HG03139 (cell line): Measurements from ENCODE around the gene TP53BP1.
"Not testable (repeated sequence)": the region's sequence is repeated elsewhere in the genome, so short reads cannot be mapped to it uniquely, and the experiment has no call there.

Experiments used
- ATAC-seq: cut with Tn5 transposase; IDR thresholded peaks from one replicate; pipeline ENCODE4 v1.9.1; 2021; ENCODE audit not compliant: unreplicated experiment

TP53BP1 gene, protein sequence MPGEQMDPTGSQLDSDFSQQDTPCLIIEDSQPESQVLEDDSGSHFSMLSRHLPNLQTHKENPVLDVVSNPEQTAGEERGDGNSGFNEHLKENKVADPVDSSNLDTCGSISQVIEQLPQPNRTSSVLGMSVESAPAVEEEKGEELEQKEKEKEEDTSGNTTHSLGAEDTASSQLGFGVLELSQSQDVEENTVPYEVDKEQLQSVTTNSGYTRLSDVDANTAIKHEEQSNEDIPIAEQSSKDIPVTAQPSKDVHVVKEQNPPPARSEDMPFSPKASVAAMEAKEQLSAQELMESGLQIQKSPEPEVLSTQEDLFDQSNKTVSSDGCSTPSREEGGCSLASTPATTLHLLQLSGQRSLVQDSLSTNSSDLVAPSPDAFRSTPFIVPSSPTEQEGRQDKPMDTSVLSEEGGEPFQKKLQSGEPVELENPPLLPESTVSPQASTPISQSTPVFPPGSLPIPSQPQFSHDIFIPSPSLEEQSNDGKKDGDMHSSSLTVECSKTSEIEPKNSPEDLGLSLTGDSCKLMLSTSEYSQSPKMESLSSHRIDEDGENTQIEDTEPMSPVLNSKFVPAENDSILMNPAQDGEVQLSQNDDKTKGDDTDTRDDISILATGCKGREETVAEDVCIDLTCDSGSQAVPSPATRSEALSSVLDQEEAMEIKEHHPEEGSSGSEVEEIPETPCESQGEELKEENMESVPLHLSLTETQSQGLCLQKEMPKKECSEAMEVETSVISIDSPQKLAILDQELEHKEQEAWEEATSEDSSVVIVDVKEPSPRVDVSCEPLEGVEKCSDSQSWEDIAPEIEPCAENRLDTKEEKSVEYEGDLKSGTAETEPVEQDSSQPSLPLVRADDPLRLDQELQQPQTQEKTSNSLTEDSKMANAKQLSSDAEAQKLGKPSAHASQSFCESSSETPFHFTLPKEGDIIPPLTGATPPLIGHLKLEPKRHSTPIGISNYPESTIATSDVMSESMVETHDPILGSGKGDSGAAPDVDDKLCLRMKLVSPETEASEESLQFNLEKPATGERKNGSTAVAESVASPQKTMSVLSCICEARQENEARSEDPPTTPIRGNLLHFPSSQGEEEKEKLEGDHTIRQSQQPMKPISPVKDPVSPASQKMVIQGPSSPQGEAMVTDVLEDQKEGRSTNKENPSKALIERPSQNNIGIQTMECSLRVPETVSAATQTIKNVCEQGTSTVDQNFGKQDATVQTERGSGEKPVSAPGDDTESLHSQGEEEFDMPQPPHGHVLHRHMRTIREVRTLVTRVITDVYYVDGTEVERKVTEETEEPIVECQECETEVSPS (N-terminal part only)

DNA sequence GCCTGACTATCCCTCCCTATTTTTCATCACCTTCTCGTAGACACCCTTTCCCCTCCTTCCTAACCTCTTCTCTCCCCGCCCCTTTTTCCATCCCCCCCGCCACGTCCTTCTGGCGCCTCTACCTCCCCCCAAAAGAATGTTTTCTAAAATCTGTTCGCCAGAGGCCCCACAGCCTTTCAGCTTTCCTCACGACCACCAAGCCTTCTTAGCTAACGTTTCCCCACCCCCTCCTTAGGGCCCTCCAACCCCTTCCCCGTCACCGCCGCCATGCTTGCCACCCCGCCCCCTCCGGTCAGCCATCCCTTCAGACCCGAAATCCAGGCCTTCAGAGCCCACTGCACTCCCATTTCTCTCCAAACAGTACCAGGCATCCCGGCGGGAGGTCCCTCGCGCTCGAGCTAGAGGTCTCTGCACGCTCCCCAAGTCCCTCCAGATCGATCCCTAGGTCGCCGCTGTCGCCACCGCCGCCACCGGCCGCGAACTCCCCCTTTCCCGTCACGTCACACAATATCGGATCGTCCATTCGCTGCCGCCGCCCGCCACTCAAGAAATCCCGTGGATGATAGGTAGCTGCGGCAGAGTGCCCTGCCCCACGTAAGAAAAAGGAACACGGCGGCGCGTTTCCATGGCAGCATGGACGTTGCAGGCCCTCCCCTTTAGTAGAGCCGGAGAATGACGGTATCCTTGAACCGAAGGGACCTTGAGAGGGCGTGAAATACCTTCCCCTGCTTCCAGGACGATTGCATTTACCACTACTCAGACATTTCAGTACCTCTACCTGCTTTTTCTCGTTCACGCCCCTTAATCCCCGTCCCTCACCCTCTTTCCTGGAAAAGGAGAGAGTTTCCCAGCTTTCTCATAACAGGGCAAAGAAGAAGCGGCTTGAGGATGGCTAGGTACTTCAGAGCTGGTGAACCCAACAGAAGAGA is at the start of gene TP53BP1:
TSS of gene TP53BP1 (minus strand) at position 484 of the 929 bp plus-strand sequence. CDS start at position 371, 113 bp downstream.
- ATAC-seq: peak; percentile 94

DNA sequence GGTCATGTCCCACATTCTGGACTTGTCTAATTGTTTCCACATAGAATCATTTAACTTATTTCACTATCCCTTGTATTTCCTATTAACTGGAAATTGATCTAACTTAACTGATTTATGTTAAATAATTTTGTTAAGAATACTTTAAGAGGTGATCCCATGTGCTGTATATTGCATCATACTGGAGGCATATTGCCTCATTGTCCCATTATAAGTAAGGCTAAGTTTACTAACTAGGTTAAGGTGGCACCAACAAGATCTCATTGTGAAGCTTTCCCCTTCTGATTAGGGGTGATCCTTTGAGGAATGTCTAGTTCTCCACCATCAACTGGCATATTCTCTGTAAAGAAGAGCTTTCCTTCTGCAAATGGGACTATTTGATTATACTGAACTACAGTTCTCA is 48.8 kb upstream of the TP53BP1 start:
- ATAC-seq: no peak

DNA sequence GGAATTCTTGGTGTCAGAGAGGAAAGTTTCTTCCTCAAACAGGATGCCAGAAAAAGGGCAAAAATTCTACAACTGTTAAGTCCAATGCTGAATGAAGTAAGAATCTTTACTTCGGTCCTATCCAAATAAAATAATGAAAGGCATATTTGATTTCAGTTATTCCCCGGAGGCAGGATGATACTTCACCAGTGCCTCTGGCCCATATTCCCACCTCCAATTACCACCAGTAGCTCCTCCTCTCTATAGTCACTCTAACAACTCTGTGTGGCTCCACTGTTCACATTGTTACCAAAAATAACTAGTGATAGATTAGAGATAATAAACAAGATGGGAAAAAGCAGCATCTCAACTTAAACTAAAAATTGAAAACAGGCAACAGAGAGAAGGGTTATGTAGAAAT is 45.1 kb upstream of the TP53BP1 start:
- no peak for ATAC-seq

DNA sequence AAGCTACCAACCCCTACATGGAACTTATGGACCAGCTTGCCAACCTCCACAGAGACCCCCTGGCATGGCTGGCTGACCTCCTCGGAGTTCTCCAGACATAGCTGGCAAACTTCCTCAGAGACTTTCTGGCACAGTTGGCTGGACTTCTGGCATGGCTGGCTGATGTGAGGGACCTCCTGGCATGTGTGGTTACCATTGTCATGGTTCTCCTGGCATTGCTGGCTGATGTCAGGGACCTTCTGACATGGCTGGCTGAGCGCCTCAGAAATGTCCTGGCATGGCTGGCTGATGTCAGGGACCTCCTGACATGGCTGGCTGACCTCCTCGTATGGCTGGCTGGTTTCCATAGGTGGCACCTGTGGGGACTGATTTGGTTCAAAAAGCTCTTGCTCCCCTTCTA is 41.9 kb upstream of the TP53BP1 start:
- ATAC-seq: no peak

DNA sequence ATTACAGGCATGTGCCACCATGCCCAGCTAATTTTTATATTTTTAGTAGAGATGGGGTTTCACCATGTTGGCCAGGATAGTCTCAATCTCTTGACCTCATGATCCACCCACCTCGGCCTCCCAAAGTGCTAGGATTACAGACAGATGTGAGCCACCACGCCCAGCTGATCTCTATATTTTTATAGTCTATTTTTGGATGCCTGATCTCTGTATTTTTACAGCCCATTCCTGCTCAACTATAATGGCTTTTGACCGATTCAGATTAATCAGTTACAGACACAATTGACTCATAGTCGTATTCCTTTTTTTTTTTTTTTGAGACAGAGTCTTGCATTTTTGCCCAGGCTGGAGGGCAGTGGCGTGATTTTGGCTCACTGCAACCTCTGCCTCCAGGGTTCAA is 39.9 kb upstream of the TP53BP1 start:
- ATAC-seq: not testable (repeated sequence)

DNA sequence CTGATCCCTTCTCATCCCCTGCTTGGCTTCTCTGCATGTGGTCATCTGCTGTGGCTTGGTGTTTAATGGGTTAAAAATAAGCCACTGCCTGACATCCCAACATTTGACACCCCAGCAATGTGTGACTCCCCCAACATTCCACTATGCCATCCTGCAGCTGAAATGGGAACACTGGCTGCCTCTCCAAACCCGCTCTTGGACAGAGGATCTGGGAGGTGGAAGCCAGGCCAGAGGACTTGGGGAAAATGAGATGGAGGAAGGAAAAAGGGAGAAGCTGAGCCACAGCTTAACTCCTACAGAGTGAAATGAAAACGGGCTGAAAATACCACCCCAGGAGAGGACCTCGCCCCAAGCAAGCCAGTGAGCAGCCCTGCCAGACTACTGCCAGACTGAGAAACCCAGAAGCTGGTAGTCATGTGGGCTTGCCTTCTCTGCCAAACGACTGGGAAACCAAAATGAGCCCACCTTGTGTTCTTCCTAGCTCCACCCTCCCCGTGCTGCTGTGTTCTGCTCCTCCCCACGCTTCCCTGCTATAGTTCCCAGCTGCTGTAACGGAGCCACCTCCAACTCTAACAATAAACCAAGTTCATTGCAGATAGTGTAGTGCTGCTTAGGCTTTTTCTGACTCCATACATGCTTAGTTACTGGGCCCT is 38.2 kb upstream of the TP53BP1 start:
- ATAC-seq: no peak

DNA sequence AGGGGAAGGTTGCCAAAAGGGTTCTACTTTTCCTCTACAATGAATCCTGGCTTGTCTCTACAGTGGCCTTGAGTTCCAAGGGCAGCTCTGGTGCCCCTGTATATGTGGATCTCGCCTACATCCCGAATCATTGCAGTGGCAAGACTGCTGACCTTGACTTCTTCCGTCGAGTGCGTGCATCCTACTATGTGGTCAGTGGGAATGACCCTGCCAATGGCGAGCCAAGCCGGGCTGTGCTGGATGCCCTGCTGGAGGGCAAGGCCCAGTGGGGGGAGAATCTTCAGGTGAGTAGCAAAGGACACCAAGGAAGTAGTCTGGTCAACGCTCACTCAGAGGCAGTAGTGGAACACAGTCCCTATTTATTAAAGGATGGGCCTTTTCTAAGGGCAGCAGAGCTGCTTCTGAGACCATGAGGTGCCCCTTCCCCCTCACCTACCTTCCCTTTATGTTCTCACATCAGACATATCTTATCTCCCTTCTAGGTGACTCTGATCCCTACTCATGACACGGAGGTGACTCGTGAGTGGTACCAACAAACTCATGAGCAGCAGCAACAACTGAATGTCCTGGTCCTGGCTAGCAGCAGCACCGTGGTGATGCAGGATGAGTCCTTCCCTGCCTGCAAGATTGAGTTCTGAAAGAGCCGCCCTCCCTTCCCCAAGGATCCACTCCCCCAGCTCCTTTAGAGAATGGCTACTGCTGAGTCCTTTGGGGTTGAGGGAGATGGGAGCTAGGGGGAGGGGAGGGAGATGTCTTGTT is 36.8 kb upstream of the TP53BP1 start:
- no peak for ATAC-seq

DNA sequence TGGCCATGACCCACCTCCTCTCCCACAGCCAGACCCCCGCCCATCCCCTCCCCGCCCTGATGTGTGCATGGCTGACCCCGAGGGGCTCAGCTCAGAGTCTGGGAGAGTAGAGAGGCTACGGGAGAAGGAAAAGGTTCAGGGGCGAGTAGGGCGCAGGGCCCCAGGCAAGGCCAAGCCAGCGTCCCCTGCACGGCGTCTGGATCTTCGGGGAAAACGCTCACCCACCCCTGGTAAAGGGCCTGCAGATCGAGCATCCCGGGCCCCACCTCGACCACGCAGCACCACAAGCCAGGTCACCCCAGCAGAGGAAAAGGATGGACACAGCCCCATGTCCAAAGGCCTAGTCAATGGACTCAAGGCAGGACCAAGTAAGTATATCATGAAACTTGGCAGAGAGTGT is 36.2 kb upstream of the TP53BP1 start:
- no peak for ATAC-seq

DNA sequence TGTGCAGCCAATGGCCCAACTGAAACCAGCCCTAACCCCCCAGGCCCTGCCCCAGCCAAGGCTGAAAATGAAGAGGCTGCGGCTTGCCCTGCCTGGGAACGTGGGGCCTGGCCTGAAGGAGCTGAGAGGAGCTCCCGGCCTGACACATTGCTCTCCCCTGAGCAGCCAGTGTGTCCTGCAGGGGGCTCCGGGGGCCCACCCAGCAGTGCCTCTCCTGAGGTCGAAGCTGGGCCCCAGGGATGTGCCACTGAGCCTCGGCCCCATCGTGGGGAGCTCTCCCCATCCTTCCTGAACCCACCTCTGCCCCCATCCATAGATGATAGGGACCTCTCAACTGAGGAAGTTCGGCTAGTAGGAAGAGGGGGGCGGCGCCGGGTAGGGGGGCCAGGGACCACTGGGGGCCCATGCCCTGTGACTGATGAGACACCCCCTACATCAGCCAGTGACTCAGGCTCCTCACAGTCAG is 35.6 kb upstream of the TP53BP1 start:
- ATAC-seq: no peak

DNA sequence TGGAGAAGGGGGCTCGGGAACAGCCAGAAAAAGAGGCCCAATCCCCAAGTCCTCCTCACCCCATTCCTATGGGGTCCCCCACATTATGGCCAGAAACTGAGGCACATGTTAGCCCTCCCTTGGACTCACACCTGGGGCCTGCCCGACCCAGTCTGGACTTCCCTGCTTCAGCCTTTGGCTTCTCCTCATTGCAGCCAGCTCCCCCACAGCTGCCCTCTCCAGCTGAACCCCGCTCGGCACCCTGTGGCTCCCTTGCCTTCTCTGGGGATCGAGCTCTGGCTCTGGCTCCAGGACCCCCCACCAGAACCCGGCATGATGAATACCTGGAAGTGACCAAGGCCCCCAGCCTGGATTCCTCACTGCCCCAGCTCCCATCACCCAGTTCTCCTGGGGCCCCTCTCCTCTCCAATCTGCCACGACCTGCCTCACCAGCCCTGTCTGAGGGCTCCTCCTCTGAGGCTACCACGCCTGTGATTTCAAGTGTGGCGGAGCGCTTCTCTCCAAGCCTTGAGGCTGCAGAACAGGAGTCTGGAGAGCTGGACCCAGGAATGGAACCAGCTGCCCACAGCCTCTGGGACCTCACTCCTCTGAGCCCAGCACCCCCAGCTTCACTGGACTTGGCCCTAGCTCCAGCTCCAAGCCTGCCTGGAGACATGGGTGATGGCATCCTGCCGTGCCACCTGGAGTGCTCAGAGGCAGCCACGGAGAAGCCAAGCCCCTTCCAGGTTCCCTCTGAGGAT is 35.0 kb upstream of the TP53BP1 start:
- no peak for ATAC-seq

DNA sequence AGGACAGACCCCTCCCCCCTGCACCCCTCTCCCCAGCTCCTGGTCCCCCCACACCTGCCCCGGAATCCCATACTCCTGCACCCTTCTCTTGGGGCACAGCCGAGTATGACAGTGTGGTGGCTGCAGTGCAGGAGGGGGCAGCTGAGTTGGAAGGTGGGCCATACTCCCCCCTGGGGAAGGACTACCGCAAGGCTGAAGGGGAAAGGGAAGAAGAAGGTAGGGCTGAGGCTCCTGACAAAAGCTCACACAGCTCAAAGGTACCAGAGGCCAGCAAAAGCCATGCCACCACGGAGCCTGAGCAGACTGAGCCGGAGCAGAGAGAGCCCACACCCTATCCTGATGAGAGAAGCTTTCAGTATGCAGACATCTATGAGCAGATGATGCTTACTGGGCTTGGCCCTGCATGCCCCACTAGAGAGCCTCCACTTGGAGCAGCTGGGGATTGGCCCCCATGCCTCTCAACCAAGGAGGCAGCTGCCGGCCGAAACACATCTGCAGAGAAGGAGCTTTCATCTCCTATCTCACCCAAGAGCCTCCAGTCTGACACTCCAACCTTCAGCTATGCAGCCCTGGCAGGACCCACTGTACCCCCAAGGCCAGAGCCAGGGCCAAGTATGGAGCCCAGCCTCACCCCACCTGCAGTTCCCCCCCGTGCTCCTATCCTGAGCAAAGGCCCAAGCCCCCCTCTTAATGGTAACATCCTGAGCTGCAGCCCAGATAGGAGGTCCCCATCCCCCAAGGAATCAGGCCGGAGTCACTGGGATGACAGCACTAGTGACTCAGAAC is 34.3 kb upstream of the TP53BP1 start:
- no peak for ATAC-seq

DNA sequence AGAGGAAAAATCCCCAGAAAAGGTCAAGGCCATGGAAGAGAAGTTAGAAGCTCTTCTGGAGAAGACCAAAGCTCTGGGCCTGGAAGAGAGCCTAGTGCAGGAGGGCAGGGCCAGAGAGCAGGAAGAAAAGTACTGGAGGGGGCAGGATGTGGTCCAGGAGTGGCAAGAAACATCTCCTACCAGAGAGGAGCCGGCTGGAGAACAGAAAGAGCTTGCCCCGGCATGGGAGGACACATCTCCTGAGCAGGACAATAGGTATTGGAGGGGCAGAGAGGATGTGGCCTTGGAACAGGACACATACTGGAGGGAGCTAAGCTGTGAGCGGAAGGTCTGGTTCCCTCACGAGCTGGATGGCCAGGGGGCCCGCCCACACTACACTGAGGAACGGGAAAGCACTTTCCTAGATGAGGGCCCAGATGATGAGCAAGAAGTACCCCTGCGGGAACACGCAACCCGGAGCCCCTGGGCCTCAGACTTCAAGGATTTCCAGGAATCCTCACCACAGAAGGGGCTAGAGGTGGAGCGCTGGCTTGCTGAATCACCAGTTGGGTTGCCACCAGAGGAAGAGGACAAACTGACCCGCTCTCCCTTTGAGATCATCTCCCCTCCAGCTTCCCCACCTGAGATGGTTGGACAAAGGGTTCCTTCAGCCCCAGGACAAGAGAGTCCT is 33.4 kb upstream of the TP53BP1 start:
- no peak for ATAC-seq

DNA sequence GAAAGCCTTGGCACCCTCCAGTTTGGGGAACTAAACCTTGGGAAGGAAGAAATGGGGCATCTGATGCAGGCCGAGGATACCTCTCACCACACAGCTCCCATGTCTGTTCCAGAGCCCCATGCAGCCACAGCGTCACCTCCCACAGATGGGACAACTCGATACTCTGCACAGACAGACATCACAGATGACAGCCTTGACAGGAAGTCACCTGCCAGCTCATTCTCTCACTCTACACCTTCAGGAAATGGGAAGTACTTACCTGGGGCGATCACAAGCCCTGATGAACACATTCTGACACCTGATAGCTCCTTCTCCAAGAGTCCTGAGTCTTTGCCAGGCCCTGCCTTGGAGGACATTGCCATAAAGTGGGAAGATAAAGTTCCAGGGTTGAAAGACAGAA is 32.2 kb upstream of the TP53BP1 start:
- no peak for ATAC-seq

DNA sequence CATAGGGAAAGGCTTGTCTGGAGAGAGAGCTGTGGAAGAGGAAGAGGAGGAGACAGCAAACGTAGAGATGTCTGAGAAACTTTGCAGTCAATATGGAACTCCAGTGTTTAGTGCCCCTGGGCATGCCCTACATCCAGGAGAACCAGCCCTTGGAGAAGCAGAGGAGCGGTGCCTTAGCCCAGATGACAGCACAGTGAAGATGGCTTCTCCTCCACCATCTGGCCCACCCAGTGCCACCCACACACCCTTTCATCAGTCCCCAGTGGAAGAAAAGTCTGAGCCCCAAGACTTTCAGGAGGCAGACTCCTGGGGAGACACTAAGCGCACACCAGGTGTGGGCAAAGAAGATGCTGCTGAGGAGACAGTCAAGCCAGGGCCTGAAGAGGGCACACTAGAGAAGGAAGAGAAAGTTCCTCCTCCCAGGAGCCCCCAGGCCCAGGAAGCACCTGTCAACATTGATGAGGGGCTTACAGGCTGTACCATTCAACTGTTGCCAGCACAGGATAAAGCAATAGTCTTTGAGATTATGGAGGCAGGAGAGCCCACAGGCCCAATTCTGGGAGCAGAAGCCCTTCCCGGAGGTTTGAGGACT is 31.4 kb upstream of the TP53BP1 start:
- ATAC-seq: no peak

DNA sequence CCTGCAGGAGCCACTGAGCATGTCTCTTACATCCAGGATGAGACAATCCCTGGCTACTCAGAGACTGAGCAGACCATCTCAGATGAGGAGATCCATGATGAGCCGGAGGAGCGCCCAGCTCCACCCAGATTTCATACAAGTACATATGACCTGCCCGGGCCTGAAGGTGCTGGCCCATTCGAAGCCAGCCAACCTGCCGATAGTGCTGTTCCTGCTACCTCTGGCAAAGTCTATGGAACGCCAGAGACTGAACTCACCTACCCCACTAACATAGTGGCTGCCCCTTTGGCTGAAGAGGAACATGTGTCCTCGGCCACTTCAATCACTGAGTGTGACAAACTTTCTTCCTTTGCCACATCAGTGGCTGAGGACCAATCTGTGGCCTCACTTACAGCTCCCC is 30.7 kb upstream of the TP53BP1 start:
- no peak for ATAC-seq

DNA sequence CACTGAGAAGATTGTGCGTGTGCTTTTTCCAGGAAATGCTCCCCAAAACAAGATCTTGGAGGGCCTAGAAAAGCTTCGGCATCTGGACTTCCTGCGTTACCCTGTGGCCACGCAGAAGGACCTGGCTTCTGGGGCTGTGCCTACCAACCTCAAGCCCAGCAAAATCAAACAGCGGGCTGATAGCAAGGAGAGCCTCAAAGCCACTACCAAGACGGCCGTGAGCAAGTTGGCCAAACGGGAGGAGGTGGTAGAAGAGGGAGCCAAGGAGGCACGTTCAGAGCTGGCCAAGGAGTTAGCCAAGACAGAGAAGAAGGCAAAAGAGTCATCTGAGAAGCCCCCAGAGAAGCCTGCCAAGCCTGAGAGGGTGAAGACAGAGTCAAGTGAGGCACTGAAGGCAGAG is 29.3 kb upstream of the TP53BP1 start:
- no peak for ATAC-seq
